Lower leg skin (tissue), 3 donors: Measurements from ENCODE around the gene ACTN3.

Experiments
- CTCF ChIP-seq, 3 donors: fragments of 450-650 bp; IDR thresholded peaks; one replicate each; pipeline ENCODE4 v1.5.1; 2016; ENCODE audit warnings: antibody characterized with exemption in 3 of 3, mild to moderate bottlenecking in 3 of 3, moderate library complexity in 2 of 3
- POLR2A ChIP-seq, 2 donors: fragments of 450-650 bp; IDR thresholded peaks; one replicate each; pipeline ENCODE4 v1.6.1; 2016 to 2017; ENCODE audit warnings: antibody characterized with exemption in 2 of 2, mild to moderate bottlenecking in 1 of 2, moderate library complexity in 1 of 2

GRCh38 chr11:66580803-66581202 is 34.1 kb downstream of the ACTN3 start:
- no peak for TF ChIP-seq CTCF (IDR thresholded peaks at IDR 0.05)
- TF ChIP-seq POLR2A (IDR thresholded peaks at IDR 0.05) = no peak
